HUDEP-2 (cell line): ENCODE measurements around the gene CYP4A11.
"Not testable (repeated sequence)": the region's sequence is repeated elsewhere in the genome, so short reads cannot be mapped to it uniquely, and the experiment has no call there.

Experiments
- DNase-seq, 76 experiments: peaks; one replicate each; lab custom pipeline; 2025; ENCODE audit not compliant: unreplicated experiment in 76 of 76; lab: John Stamatoyannopoulos, UW

Gene CYP4A11

DNA sequence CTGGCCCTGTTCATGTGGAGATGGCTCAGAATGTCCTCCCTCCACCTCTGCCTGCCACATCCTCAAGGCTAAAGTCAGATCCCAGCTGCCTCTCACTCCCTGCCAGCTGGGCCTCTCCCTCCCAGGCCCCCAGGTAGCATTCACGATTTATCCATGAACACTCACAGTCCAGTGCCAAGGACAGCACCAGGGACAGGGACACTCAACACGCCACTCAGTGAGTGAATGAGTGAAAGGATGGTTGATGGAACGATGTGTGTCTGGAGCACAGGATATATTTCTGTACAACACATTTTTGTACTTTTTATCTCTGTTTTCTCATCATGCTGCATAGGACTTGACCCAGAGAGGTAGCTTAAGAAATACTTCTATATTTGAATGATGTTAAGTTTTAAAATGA, 10.1 kb downstream of the CYP4A11 start:
- no peak for DNase-seq

GRCh38 chr1:46927249-46927835, 13.9 kb downstream of the CYP4A11 start:
- DNase-seq: no peak

DNA sequence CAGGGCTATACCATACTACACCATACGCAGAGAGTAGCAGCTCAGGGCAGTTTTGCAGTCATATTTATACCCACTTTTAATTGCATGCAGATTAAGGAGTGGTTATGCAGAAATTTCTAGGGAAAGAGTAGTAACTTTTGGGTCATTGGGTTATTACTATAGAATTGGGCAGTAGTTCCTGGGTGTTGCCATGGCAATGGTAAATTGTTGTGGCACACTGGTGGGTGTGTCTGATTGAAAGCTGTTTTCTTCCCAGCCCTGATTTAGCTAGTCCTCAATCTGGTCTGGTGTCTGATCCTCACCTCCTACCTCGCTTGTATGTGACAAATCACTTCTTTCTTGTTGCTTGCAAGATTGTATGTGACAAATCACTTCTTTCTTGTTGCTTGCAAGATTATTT, 30.5 kb downstream of the CYP4A11 start:
- DNase-seq: no peak

DNA sequence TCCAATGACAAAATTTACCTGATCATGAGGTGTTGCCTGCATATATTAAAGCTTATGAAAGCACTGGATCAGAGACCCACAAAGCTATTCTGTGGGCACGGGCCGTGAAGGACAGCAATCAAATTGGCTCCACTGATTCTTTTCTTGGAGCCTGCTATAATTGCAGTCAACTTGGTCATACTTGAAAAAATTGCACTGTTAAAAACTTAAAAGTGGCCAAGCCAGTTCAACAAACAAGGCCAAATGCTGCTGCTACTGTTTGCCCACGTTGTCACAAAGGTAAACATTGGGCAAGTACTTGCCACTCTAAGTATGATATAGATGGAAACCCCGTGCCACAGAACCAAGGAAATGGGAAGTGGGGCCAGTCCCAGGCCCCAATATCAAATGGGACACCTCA, 37.8 kb downstream of the CYP4A11 start:
- no peak for DNase-seq

DNA sequence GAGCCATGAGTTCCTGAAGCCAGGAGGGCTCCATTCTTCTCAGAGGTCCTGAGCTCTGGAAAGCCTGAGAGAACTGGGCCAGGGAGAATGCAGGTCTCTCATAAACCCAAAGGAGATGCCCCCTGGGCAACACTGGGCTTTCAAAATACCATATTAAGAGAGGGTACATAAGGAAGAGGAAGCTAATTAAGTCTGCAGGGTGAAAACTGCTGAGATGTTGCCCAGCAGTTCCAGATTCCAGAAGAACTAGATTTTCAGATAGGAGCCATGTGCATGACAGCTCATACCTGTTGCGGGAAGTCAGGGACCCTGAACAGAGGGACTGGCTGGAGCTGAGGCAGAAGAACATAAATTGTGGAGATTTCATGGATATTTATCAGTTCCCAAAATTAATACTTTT, 40.9 kb downstream of the CYP4A11 start:
- DNase-seq: no peak

DNA sequence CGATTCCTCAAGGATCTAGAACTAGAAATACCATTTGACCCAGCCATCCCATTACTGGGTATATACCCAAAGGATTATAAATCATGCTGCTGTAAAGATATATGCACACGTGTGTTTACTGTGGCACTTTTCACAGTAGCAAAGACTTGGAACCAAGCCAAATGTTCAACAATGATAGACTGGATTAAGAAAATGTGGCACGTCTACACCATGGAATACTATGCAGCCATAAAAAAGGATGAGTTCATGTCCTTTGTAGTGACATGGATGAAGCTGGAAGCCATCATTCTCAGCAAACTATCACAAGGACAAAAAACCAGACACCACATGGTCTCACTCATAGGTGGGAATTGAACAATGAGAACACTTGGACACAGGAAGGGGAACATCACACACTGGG, 59.6 kb downstream of the CYP4A11 start:
- DNase-seq: not testable (repeated sequence)
